Stimulated activated CD4-positive, alpha-beta T cell treated with anti-CD3 and anti-CD28 coated beads, Interleukin-2, amount 100 ng/mL, for 24 hours (primary cell): ENCODE data around the gene LOC101059915.
"Not testable (repeated sequence)": the region's sequence is repeated elsewhere in the genome, so short reads cannot be mapped to it uniquely, and the experiment has no call there.

Experiments used
- DNase-seq, 2 donors: peaks; one replicate each; pipeline ENCODE4 v3.0.0-alpha.2; 2020

Gene LOC101059915

GRCh38 chrX:71676068-71676795 lies 8.9 kb downstream of the LOC101059915 start:
- not testable (repeated sequence) for DNase-seq

GRCh38 chrX:71677195-71677594 lies 9.8 kb downstream of the LOC101059915 start:
- DNase-seq: not testable (repeated sequence)

GRCh38 chrX:71679575-71680207 lies 12.3 kb downstream of the LOC101059915 start:
- no peak for DNase-seq

- DNase-seq: not testable (repeated sequence)
These were observed 29.5 kb downstream of the LOC101059915 start for GRCh38 chrX:71696641-71697465.

- DNase-seq: not testable (repeated sequence)
These were observed 30.3 kb downstream of the LOC101059915 start for GRCh38 chrX:71697466-71698298.

- DNase-seq: not testable (repeated sequence)
These were observed 31.1 kb downstream of the LOC101059915 start for GRCh38 chrX:71698299-71699022.

GRCh38 chrX:71699023-71699344 lies 31.6 kb downstream of the LOC101059915 start:
- not testable (repeated sequence) for DNase-seq

- DNase-seq: not testable (repeated sequence)
These were observed 35.5 kb downstream of the LOC101059915 start for GRCh38 chrX:71702853-71703252.

- DNase-seq: not testable (repeated sequence)
These were observed 46.7 kb downstream of the LOC101059915 start for GRCh38 chrX:71714064-71714463.

- not testable (repeated sequence) for DNase-seq
These were observed 48.2 kb downstream of the LOC101059915 start for GRCh38 chrX:71715551-71715950.

- DNase-seq: not testable (repeated sequence)
These were observed 49.0 kb downstream of the LOC101059915 start for GRCh38 chrX:71716323-71716722.

- not testable (repeated sequence) for DNase-seq
These were observed 50.8 kb downstream of the LOC101059915 start, which contains the start of gene CXorf49 for GRCh38 chrX:71718185-71718584. Gene CXorf49, minus strand, starts transcription at chrX:71718285. Its CDS starts 134 bp downstream, at chrX:71718151.

GRCh38 chrX:71719195-71719594 lies 51.8 kb downstream of the LOC101059915 start:
- DNase-seq: peak in 1 of 2 donors; percentile 0

- not testable (repeated sequence) for DNase-seq
These were observed 53.0 kb downstream of the LOC101059915 start for GRCh38 chrX:71720289-71720886.
